HG02763 (cell line): Measurements from ENCODE around the gene TRAIP.
A peak's percentile ranks its signal among the peaks of the same experiment; 100 is the strongest.
"Not testable (repeated sequence)": the region's sequence is repeated elsewhere in the genome, so short reads cannot be mapped to it uniquely, and the experiment has no call there.

ENCODE experiments used
- ATAC-seq: cut with Tn5 transposase; IDR thresholded peaks from one replicate; pipeline ENCODE4 v1.9.1; 2021; ENCODE audit warnings: mild to moderate bottlenecking, moderate library complexity; ENCODE audit not compliant: unreplicated experiment

The TRAIP gene

DNA sequence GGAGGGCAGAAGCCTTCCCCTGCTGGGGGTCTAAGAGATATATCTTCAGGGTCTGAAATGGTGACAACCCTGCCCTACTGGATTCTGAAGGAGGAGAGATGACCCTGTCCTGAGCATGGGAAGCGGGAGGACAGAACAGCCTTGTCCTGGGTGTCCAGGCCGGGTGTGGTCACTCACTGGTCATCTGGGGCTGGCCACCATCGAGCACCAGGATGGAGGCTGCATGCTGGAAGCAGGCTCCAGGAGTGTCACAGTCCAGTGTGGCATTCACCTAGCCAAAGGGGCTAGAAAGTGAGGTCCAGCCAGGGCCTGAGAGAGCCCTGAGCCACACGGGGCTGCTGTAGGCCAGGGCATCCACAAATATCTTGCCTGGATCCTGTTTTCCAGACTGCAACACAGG lies 61.9 kb downstream of the TRAIP start:
- ATAC-seq = no peak

- ATAC-seq = no peak
Observed at GRCh38 chr3:49793486-49794085, 62.8 kb downstream of the TRAIP start.

- no peak for ATAC-seq
Observed at GRCh38 chr3:49792371-49793150, 63.8 kb downstream of the TRAIP start.

- ATAC-seq = no peak
Observed at GRCh38 chr3:49791571-49791970, 64.8 kb downstream of the TRAIP start.

GRCh38 chr3:49790626-49791411 lies 65.5 kb downstream of the TRAIP start:
- no peak for ATAC-seq

DNA sequence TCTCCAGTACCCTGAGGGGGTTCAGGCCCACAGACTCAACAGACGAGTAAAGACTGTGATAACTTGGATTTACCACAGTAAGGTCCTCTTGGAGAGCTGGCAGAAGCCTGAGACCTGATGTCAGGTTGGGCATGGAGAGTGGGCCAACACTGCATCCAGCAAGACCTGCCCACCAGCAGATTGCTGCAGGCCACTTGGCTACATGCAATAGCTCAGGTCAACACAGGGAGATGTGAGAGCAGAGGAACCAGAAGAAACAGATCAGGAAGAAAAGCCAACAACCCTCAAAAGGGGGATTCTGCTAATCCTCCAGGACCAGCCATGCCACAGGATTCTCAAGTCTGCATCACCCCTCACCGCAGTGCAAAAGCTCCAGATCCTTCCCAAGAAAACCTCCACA lies 68.3 kb downstream of the TRAIP start:
- ATAC-seq = no peak

GRCh38 chr3:49787536-49787935 lies 68.8 kb downstream of the TRAIP start:
- ATAC-seq = no peak

DNA sequence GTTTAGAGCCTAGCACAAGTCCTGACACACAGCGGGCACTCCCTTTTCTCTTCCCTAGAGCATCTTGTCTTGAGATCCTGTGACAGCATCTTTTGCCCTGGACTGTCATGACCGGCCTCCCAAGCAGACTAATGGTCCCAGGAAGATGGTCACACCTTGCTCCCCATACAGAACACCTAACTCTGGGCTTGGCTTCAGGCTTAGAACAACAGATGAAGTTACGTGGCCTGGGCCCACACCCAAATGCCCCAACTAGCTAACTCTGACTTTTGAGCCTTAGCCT lies 69.2 kb downstream of the TRAIP start:
- ATAC-seq = no peak

DNA sequence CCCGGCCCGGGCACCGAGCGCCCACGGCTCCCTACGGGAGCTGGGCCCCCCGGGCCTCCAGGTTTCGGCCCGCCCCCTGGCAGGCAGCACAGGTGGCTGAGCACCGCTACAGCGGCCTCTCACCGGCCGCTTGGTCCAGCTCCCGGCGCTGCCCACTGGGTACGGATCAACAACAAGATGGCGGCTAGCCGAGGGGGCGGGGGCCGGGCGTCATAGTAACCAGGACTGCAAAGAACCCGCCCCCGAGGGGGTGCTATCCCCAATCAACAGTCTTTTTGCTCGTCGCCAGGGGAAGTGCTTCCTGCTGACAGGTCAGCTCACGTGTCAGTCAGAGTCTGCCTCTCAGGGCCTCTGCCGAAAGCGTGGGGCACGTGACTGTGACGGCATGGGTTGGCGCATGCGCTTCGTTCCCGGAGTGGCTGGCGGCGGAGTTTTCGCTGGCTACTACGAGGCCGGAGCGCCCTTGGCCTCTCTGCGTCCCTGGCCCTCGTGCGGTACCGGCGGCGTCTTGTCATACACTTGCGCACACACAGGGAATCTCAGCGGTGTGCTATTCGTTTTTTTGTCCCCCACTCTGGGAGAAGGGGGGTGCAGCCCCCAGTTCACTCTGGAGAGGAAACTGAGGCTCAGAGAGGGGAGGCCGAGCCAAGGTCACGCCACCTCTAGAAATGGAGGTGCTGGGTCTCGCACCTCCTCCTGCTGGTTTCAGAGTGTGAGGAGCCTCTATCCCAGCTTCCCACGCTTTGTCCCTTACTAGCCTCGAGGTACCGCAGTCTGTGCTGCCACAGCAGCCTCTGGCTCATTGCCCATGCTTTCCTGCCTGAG lies 69.8 kb downstream of the TRAIP start, which contains the start of gene IP6K1:
TSS of gene IP6K1 (minus strand) at position 186 of the 825 bp plus-strand sequence. CDS start 38,502 bp downstream, outside the sequence.
- ATAC-seq = peak; percentile 99

- ATAC-seq = peak; percentile 38
Observed at GRCh38 chr3:49785565-49786356, 70.6 kb downstream of the TRAIP start.

GRCh38 chr3:49782277-49782676 lies 74.1 kb downstream of the TRAIP start:
- not testable (repeated sequence) for ATAC-seq

DNA sequence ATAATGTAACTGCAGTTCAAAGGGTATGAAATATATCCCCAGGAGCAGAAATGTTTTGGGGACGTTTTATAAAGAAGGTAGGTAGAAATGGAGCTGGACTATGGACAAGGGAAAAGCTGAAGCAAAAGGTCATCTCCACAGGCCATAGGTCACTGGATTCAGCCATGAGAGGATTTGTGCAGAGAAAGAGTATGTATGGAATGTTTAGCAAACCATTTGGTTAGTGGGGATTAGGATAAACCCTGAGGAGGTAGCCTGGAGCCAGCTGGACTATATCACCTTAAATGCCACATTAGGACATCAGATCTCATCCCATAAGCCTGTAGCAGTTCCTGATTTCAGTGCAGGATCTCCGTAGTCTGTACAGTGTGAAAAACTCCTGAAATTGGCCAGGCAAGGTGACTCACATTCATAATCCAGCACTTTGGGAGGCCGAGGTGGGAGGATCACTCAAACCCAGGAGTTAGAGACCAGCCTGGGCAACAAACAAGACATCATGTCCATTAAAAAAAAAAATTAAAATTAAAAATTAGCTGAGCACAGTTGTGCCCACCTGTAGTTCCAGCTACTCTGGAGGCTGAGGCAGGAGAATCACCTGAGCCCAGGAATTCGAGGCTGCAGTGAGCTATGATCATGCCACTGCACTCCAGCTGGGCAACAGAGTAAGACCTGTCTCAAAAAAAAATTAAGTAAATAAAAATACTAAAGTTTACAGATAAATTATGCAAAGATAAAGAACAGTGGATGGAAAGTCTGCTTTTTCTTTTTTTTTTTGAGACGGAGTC lies 74.8 kb downstream of the TRAIP start:
- ATAC-seq = no peak

- ATAC-seq = not testable (repeated sequence)
Observed at GRCh38 chr3:49780975-49781365, 75.4 kb downstream of the TRAIP start.

DNA sequence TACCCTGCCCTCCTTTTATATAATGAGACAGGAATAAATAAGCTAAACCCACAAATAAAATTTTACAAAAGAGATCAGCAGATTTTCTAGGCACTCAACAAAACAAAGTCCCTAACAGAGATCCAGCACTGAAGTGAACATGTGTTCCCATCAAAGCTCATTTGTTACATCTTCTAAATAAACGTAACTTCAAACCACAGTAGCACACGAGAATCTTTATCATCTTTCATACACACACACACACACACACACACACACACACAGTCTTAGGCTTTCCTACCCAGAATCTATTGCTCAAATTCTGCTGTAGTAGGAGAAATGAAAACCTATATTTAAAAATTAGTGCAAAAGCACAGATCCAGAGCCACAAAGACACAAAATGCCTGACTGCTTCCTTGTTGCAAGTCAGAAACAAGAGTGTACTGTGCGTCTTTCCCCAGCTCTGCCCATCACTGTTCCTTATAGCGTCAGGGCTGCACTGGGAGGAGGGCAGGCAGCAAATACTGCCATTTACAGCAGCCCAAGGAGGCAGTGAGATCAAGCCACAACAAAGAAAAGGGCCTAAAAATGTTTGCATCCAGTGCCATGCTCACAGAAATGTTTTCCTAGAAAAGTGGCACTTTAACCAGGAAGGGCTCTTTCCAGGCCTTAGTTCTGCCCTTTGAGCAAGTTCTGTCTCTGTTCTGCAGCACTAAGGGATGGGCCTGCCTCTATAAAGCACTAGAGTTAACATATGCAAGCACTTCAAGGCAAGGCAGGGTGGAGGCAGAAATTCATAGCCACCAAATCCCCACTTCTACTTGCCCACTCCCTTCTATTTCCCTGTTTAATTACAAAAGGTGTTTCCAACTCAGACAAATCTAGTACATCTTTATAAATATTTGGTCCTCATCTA lies 76.0 kb downstream of the TRAIP start:
- no peak for ATAC-seq

DNA sequence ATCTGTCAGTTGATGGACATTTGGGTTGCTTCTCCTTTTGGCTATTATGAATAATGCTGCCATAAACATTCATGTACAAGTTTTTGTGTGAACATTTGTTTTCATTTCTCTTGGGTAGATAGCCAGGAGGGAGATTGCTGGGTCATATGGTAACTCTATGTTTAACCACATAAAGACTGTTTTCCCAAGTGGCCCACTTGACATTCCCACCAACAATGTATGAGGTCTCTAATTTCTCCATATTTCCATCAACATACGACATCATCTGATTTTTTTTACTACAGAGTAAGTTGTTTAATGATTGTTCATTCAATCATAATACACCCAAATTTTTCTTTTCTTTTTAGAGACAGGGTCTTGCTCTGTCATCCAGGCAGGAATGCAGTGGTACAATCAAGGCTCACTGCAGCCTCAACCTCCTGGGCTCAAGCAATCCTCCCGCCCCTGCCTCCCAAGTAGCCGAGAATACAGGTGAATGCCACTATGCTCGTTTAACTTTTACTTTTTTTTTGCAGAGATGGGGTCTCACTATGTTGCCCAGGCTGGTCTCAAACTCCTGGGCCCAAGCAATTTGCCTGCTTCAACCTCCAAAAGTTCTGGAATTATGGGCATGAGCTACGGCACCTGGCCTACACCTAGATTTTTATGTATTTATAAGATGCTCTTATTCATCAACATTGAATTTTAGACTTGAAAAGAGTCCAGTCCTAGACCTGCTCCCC lies 76.8 kb downstream of the TRAIP start:
- ATAC-seq = no peak
